GM19023 (cell line): Measurements from ENCODE around the gene FNDC1.
"Not testable (repeated sequence)": the region's sequence is repeated elsewhere in the genome, so short reads cannot be mapped to it uniquely, and the experiment has no call there.

ENCODE experiments used
- ATAC-seq: cut with Tn5 transposase; IDR thresholded peaks from one replicate; pipeline ENCODE4 v1.9.1; 2021; ENCODE audit warnings: mild to moderate bottlenecking, moderate library complexity; ENCODE audit not compliant: unreplicated experiment

FNDC1 gene

DNA sequence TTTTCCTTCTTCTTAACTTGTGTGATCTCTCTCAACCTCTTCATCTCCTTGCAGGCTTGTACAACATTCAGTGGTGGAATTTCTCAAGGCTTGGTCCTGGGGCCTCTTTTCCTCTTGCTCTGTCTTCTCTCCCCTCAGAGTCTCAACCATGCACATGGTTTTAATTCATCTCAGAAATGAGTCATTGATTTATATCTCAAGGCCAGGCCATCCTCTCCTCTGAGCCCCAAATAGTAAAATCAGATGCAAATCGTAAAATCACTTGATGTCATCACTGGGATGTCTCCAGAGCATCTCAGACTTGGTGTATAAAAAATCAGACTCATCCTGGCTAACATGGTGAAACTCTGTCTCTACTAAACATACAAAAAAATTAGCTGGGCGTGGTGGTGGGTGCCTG lies 85.0 kb downstream of the FNDC1 start:
- ATAC-seq, result no peak

DNA sequence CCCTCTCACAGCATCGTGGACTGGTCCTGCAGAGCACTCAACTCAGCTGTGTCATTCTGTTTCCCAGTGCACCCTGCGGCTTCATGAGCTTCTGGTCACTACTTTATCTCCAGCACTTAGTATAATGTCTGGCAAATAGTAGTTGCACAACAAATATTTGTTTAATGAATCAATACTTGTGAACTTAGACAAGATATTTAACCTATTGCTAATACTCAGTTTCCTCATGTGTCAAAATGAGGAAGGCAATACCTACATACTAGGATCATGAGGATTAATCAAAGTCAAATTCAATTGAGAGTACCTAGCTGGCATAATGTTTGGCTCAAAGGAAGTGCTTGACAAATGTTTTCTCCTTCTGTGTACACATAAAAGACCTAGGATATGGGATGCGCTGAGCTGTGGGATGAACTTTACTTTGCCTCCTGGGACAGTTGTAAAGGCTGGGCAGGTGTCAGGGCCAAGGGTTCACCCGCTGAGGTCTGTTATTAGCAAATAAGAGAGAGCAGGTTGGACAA lies 86.3 kb downstream of the FNDC1 start:
- ATAC-seq, result no peak

DNA sequence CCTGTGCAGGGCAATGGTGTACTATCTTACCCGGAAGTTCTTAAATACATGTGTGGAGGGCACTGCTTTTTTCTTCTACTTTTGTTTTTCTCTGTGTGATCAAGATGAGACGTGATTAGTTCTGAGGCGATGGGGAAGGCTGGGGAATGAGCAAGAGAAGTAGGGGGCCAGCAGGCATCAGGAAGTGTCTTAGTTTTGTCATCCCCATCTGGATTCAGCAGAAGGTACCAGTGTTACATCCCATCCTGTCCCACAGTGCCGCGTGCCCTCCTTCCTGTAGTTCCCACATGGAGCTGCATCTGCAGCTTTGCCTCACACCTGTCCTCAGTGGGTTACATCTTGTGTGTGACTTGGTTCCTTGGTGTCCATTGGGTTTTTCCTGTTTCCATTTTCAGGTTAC lies 86.9 kb downstream of the FNDC1 start:
- ATAC-seq, result no peak

DNA sequence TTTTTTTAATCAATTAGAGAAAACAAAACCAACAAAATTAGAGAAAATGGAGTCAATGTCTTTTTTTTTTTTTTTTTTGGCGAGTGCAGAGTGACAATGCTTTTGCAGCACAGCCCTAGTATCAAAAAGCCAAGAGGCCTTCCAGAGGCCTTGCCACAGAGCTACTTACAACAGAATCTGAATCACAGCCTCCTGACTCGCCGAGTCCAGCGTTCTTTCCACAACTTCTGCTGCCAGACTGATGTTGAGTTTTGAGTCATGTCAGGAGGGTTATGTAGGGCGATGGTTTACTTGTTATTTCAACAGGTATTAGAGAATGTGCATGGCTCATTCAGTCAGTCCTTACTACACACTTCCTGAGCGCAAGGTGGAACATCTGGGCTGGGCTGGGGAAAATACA lies 88.6 kb downstream of the FNDC1 start:
- ATAC-seq, result no peak

DNA sequence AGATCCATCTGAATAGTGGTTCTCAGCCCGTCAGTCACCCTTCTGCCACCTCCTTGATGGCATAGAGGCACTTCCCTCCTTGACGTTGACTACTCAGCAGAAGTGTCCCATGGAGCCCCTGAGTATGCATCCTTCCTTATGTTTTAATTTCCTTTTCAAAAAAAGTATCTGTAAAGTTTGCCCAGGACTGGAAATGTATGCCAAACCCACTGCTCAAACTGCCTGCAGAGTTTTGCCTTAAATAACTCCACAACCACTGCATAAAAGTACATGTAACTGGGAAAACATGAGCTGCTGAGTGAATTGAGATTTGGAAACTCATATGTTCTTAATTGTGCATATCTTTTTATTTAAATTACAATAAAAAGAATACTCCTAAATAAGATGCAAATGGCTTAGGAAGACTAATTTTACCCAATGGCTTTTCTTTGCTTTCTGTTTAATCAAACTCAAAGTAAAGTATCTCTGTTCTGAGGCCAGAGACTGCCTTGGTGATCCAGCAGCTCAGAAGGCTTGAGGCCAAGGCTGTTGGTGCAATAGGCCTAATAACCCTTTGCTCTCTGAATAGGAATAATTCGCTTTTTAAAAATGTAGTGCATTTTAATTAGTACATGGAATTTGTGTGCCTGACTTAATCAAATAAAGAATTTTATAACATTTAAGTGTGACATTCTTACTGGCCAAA lies 90.4 kb downstream of the FNDC1 start:
- ATAC-seq, result no peak

DNA sequence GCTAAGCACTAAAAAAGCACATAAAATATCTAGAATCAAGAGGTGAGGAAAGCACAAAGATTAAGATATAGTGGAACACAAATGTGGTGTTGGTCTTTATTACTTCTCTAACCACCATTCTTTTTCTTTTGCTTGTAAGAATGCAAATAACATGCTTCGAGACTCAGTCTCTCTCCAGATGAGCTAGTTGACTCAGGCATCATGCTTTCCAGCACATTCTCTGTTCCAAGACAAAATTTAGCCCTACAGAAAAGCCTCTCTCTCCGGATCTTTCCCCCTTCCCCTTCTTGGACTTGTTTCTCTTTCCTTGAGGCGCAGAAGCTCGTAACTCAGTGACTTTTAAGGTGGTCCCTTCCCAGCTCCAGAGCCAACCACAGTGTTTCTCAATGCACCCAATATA lies 91.0 kb downstream of the FNDC1 start:
- no peak for ATAC-seq

DNA sequence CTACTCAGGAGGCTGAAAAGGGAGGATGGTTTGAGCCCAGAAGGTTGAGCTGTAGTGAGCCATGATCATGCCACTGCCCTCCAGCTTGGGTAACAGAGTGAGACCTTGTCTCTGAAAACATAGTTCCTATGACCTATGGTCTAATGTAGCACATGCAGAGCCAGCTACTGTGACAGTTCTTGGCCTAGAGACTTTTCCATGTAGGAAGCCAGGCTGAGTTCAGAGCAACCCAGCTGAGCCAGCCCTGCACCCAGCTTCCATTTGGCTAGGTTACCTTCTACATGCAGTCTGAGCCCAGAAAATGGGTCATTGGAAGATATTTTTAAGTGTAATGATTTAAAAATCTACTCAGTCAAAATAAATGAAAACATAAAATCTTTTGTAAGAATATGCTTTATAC lies 92.8 kb downstream of the FNDC1 start:
- no peak for ATAC-seq

DNA sequence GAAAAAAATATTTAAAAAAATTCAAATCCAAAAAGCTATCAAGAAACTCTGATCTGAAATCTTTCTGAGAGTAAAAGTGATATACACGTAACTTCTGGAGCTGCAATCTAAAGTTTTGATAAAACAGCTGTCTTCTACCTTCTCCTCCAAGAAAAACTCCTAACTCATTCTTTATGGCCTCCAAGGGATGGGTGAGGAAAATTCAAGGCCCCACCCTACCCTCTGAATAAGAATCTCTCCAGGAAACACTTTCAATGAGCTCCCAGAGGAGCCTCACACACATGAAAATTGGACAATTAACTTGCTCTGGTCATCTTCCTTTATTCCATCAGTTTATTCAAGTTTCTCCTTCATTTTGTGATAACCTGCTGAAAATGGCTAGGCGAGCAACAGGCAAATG lies 93.4 kb downstream of the FNDC1 start:
- ATAC-seq, result no peak

DNA sequence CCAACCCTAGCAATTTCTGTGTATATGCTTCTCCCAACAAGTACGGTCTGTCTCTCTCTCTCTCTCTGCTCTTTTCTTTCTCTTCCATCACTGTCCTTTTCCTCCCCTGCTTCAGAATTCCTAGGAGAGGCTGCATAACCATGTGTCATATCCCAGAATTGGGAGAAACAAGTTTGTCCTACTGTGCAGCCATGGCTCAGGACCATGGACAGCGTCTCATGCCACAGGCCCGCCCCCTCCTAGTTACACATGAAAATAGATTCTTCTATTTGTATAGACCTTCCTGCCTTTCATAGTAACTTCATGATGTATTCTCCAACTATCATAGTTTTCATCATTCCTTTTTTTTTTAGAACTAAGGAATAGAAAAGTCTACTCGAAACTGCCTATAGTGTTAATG lies 98.0 kb downstream of the FNDC1 start:
- no peak for ATAC-seq

DNA sequence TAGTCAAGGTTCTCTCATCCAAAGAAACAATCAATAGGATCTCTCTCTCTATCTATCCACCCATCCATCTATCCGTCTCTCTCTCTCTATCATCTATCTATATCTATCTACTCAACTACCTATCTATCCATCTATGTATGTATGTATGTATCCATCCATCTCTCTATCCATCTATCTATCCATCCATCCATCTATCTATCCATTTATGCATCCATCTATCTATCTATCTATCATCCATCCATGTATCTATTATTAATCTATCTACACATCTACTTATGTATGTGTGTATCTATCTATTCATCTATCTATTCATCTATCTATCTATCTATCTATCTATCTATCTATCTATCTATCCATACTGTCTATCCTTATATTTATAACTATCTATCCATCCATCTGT lies 99.3 kb downstream of the FNDC1 start:
- no peak for ATAC-seq

DNA sequence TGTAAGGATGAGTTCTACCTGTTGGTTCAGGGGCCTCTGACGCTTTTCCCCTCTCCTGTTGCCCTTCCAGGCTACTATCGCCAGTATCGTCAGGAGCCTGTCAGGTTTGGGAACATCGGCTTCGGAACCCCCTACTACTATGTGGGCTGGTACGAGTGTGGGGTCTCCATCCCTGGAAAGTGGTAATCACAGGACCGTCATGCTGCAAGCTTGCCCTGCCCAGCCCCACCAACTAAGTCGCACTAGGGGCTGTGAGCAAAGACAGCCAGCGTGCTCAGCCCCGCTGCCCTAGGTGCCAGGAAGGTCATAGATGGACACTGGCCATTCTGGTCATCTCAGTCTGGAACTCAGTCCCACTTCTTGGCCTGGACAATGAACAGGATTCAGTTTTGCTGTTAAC lies 102.1 kb downstream of the FNDC1 start:
- ATAC-seq, result no peak

DNA sequence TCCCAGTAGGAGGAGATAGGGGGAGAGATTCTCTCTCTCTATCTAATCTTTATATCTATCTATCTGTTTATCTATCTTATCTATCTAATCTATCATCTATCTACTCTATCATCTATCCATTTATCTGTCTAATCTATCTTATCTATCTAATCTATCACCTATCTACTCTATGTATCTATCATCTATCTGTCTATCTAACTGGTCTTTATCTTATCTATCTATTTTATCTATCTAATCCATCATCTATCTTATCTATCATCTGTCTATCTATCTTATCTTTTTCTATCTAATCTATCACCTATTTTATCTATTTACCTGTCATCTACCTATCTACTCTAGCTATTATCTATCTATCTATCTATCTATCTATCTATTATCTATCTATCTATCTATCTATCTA lies 109.4 kb downstream of the FNDC1 start:
- no peak for ATAC-seq

DNA sequence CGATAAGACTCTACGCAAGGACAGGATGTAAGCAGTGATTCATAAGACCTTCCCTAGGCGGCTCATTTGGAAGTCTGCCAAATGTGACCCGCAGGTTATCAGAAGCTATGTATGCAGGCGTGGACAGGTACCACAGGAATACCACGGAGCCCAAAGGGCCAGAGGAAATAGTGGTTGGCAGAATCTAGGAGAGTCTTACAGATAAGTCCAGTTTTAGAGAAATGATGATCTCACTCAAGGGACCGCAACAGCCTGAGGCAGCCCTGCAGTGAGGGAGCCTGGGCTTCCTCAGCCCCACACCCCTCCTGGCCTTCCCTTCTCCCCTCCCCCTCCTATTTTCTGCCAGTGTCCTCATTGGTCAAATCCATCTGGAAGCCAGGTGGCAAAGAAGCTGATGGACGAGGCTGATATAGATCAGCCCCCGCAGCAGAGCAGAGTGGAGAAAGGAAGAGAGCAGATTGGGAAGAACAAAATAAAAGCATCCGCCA lies 110.6 kb downstream of the FNDC1 start:
- no peak for ATAC-seq

DNA sequence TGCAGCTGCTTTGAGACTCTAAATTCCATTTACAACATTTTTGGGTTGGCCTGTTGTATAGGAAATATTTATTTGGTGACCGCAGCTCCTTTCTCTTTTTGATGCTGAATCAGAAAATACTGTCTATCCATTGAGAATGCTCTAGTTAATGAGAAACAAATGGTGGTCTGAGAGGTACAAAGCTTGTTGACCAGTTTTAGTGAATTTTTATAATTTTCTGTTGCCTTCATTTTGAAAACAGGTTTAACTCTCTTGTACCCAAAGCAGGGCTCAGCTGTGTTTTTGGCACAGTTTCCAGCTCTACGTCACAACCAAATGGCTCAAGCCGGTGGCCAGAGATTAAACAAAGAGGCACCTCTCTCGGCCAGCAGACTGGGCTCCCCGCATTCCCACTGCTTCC lies 113.2 kb downstream of the FNDC1 start:
- ATAC-seq, result no peak

DNA sequence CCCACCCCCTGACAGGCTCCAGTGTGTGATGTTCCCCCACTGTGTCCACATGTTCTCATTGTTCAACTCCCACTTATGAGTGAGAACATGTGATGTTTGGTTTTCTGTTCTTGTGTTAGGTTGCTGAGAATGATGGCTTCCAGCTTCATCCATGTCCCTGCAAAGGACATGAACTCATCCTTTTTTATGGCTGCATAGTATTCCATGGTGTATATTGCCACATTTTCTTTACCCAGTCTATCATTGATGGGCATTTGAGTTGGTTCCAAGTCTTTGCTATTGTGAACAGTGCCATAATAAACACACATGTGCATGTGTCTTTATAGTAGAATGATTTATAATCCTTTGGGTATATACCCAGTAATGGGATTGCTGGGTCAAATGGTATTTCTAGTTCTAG lies 115.5 kb downstream of the FNDC1 start:
- ATAC-seq, result not testable (repeated sequence)

DNA sequence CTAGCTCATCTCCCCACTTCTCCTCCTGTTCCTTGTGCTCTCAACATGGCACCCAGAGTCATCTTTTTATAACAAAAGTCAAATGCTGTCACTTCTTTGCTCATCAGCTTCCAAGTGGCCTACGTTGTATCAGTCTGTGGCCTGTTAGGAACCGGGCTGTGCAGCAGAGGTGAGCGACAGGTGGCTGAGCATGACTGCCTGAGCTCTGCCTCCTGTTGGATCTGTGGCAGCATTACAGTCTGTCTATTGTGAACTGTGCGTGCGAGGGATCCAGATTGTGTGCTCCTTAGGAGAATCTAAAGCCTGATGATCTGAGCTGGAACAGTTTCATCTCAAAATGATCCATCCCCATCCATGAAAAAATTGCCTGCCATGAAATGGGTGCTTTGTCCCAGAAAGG lies 129.6 kb downstream of the FNDC1 start:
- no peak for ATAC-seq

DNA sequence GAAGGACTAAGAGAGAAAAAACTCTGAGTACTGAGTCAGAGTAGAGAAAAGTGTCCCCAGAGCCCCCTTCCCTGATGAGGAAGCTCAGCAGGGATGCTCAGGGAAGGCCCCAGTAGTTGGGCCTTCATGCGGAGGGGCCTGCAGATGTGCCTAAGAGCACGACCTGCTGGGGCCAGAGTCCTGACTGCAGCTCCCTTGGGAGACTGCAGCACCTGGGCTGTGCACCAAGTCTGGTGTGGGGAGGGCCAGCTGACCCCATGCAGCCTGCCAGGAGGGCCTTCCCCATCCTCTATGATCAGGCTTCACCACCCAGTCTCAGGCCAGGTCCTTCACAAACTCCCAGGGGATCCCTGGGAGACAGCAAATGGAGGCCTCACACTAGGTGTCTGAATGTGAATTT lies 130.4 kb downstream of the FNDC1 start:
- no peak for ATAC-seq

DNA sequence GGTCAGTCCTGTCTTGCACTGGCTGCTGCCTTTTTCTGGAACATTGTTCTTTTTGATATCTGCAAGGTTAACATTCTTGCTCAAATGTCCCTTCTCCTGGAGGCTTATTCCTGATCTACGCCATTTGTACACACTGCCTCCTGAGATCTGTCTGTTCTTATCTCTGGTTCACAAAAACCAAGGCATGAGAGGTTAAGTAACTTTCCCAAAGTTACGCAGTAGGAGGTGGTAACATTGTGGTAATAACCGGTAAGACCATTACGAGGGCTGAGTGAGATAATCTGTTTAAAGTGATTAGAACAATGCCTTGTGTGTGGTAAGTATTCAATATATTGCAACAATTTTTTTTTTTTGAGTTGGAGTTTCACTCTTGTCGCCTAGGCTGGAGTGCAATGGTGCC lies 132.1 kb downstream of the FNDC1 start:
- no peak for ATAC-seq

DNA sequence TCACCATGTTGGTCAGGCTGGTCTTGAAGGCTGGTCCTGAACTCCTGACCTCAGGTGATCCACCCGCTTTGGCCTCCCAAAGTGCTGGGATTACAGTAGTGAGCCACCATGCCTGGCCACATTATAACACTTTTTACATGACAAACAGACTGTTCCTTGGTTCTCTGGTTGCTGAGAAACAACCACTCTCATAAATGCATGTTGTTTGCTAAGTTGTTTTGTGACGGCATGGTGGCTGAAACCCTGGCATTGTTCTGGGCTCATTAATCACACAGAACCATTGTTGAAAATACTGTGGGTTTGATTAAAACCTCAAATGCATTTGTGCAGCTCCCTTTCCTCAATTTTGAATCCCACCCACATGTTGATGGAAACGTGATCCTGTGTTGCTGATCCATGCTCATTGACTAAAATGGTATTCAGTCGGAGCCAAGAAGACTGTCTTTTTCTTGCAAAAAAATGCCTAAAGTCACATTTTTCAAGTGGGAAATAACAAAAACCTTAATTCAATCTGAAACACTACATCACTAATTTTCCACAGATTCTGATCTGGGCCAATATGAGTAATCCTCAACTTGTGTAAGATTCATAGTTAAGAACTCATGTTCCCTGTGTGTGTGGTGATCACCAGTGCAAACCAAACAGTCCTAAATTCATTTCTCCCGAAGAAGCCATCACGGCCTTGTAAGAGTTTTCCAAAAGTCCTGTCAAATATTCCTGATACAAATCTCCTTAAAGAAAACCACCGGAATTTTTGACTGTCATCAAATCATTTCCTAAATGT lies 132.8 kb downstream of the FNDC1 start:
- no peak for ATAC-seq

DNA sequence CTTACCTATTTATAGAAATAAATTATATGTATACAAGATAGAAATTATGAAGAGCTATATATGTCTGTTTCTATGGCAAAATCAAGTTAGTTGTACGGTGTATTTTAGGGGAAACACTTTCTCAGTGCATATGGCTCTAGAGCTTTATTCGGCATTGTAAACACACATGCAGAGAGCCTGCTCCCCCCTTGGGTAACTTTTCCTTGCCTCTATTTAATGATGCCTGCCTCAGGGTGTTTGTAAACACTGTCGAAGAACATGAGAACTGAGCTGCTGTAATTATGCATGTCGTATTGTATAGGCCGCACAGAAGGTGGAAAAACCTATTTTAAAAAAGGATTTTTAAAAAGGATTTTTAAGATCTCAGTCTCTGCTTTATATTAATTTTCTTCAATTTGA lies 133.4 kb downstream of the FNDC1 start:
- no peak for ATAC-seq

DNA sequence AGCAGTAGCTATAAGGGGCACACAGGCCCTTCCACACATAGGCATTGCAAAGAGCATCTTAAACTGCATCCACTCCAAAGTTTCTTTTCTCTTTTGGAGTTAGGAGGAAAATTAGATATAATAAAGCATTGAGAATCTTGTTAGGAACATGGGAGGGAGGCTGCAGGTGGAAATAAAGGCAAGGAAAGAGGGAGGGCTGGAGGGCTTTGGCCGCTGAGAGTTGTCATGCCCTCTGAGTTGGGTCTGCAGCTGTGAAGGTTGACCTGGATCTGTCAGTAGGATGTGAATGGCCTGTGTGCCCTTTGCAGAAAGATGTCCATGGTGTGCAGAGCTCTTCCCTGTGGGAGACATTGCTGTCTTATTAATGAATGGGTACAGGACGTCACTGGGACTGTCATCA lies 134.0 kb downstream of the FNDC1 start:
- no peak for ATAC-seq

DNA sequence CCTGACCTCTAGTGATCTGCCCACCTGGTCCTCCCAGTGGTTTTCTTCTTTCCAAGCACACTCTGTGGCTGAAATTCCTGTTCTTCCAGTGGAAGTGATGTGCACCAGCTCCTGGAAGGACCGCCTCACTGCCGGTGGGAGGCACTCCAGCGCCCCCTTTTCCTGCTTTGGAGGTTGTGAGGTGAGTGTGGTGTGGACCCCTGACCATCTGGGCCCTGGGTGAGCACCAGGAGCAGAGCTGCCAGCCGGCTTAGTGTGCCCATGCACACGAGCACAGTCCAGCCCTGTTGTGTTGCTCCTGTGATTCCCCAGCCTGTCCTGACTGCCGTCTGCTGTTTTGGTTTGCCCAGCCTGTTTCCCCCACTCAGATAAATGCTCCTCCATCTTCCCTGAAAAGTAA lies 134.6 kb downstream of the FNDC1 start:
- no peak for ATAC-seq
